HG02943 (cell line): ENCODE results near the gene IDI1.

Source experiments
- ATAC-seq: cut with Tn5 transposase; IDR thresholded peaks from one replicate; pipeline ENCODE4 v1.9.1; 2021; ENCODE audit warnings: mild to moderate bottlenecking, low read depth, moderate library complexity; ENCODE audit not compliant: unreplicated experiment

The IDI1 gene

DNA sequence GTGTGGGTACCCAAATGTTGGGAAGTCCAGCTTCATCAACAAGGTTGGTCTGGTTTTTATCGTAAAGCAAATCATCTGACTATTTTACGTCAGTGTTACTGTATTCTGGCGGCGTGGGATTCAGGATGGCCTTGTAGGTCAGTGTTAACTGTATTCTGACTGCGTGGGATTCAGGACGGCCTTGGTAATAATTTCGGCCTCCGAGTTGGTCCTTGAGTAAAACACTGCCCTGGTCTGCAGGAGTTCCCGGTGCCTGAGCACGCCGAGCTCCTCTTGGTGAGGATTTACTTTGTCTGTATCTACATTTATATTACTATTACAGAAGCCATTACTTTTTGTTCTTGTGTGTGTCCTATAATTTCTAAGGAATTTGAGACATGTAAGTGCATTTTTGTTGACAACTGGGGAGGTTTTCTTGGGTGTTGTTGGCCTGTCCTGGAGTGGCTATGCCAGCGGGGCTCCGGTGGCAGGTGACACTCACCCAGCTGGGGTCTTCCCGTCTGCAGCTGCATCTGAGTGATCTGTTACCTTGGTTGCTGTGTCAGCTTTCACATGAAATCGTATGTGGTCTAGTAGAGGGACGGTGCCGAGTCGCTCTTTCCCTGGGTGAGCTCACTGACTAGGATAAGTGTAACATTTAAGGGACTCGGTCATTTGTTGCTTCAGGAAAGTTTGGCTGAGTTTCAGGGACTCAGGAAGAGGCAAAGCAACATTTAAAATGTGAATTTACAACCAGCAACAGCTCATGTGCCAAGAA is 51.5 kb downstream of the IDI1 start:
- ATAC-seq = no peak

DNA sequence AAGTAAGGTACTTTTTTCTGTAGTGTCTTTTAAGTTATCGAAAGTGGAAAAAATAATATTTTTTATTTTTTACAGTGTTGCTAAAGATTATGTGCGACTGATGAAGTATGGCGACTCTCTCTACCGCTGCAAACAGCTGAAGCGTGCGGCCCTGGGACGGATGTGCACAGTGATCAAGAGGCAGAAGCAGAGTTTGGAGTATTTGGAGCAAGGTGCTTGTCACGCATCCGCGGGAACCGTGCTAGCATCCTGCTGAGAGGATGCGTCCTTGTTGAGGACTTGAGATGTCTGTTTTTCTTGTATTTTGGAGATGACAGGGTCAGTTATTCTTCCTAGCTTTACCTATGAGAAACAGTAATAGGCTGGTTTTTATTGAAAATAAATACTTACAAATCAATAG is 52.9 kb downstream of the IDI1 start:
- ATAC-seq = no peak

DNA sequence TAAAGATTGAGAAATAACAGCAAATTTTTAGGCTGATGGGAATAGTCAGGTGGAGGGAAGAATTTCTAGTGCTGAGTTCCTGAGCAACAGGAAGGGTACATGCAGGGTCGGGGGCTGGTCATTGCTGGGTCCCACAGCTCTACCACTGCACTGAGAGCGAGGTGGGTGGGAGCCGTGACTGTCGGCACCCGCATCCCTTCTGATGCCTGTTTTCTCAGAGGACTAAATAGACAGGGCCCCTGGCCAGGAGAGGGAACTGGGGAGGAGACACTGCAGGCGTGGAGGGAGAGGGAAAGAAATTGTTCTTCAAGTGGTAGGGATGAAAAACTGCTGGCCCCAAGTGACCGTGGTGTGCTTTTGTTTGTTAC is 53.4 kb downstream of the IDI1 start:
- no peak for ATAC-seq

DNA sequence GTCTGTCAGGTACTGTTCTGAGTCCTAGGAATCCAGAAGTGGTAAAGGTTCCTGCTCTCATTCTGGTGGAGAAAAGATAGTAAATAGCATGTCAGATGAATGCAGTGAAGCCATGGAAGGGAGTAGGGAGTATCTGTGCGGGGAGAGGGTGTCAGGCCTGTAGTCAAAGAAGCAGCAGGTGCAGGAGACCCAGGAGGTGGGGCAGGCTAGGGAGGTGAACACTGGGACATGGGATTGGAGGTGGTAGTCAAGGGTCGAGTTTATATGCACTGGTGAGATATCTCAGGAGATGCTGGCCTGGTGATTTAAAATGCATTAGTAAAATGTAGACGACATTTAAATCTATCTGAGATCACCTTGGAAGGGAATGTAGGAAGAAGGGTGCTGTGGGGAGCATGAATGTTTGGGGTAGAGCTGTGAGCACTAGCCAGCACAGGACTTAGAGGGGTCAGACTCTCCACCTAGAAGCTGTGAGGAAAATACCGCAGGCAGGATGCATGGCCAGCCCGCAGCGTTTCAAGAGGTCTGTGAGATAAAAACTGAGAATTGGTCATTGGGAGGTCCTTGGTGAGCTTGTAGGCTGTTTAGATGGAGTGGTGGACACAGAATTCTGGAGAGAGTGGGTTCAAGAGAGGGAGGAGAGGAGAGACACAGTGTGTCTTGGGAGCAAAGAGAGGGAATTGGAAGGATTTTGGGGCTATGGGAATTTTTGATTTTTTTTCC is 53.9 kb downstream of the IDI1 start:
- ATAC-seq = no peak

DNA sequence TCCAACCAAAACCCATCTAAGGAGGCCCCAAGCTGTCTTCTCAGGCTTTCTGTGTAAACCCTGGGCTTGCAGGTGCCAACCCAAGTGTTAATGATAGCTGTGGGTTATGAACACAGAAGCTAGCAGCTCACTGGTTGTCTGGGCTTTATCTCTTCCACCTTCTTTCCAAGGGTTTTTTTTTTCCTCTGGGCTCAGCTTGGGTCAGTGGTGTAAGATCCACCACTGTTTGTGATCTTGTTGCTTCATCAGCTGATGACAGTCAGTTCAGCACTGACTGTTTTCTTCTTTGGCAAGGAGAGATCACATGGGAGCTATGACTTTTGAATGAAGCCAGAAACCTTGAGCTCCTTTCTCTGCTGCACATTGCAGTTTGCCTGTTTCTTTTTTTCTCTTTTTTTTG is 56.0 kb downstream of the IDI1 start:
- ATAC-seq = no peak

DNA sequence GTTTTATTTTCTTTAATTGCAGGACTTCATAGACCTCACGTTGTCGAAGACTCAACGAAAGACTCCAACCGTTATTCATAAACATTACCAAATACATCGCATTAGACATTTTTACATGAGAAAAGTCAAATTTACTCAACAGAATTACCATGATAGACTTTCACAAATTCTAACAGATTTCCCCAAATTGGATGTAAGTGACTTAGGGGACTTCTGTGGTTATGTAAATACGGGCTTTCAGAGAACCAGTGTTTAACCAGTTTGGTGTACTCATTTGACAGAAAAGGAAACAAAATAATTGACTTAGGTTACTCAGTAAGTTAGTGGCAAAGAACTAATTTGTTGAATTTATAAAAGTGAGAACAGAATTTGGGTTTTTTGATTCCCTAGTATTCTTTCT is 56.5 kb downstream of the IDI1 start:
- no peak for ATAC-seq

DNA sequence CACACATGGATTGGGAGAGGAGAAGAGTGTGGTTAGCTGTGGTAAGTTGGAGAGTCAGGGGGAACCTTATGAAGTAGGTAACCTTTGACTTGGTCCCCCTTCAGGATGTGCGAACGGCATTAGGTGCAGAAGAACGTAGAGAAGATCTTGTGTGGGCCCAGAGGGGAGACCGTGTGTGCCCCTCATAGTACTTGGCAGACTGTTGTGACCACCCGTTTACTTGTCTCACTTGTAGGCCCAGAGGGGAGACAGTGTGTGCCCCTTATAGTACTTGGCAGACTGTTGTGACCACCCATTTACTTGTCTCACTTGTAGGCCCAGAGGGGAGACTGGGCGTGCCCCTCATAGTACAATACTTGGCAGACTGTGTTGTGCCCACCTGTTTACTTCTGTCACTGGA is 58.1 kb downstream of the IDI1 start:
- ATAC-seq = no peak
